CD4-positive, alpha-beta T cell (primary cell): ENCODE data around the gene AGBL1. TPM values are rescaled to one million over a fixed set of nuclear protein-coding genes. Genes with fewer than 3 reads are reported as not detected.

Experiments
- ATAC-seq: fragments of 200-7000 bp; cut with Tn5 transposase; one replicate; pipeline ENCODE4 v1.10.0; 2022; ENCODE audit warnings: mild to moderate bottlenecking; ENCODE audit not compliant: poor library complexity
- CTCF ChIA-PET: fragments of 350-600 bp; sonication (Branson Sonifier 250); formaldehyde crosslinking; loops from one replicate; lab custom pipeline; 2021; ENCODE audit warnings: antibody characterized with exemption, inconsistent platforms; lab: Charles Lee
- POLR2A ChIA-PET: fragments of 350-600 bp; sonication (Branson Sonifier 250); formaldehyde crosslinking; loops from one replicate; lab custom pipeline; 2021; ENCODE audit warnings: antibody characterized with exemption, inconsistent platforms; lab: Charles Lee
- DNase-seq, 14 experiments: peaks; one replicate each; pipeline ENCODE4 v3.0.0-alpha.2; 2013 to 2020; ENCODE audit warnings: mixed read lengths in 2 of 14
- H3K27ac ChIP-seq, 2 donors: one replicate each; pipeline versions ENCODE4 v1.5.1 to v1.7.0; 2013; ENCODE audit warnings: low read length in 2 of 2, low read depth in 1 of 2, mild to moderate bottlenecking in 1 of 2
- H3K27me3 ChIP-seq, 2 experiments: 1 replicate in 1 of 2; 2 replicates in 1 of 2; pipeline versions ENCODE4 v1.6.1 to v1.7.0; 2013; ENCODE audit warnings: low read length in 2 of 2, control low read depth in 1 of 2, mild to moderate bottlenecking in 1 of 2, moderate library complexity in 1 of 2; ENCODE audit not compliant: insufficient read depth in 2 of 2, control insufficient read depth in 1 of 2
- H3K36me3 ChIP-seq: one replicate; pipeline ENCODE4 v1.6.1; 2013; ENCODE audit warnings: low read length, control low read depth; ENCODE audit not compliant: insufficient read depth
- H3K4me1 ChIP-seq: one replicate; pipeline ENCODE4 v1.6.1; 2013; ENCODE audit warnings: low read length, control low read depth; ENCODE audit not compliant: insufficient read depth
- H3K4me3 ChIP-seq: one replicate; pipeline ENCODE4 v1.5.1; 2013; ENCODE audit warnings: mild to moderate bottlenecking, low read length, moderate library complexity
- H3K9me3 ChIP-seq, 2 experiments: 1 replicate in 1 of 2; 2 replicates in 1 of 2; pipeline versions ENCODE4 v1.6.1 to v1.7.0; 2013; ENCODE audit warnings: low read length in 2 of 2, mild to moderate bottlenecking in 2 of 2, control low read depth in 1 of 2, moderate library complexity in 1 of 2; ENCODE audit not compliant: control insufficient read depth in 1 of 2, insufficient read depth in 1 of 2
- H3K27ac Mint-ChIP-seq: one replicate; pipeline ENCODE4 v1.8.0; 2020; ENCODE audit warnings: mixed read lengths
- H3K27me3 Mint-ChIP-seq: one replicate; pipeline ENCODE4 v1.8.0; 2021; ENCODE audit warnings: mixed read lengths
- H3K36me3 Mint-ChIP-seq: one replicate; pipeline ENCODE4 v1.8.0; 2021; ENCODE audit warnings: low read depth, mixed read lengths
- H3K4me1 Mint-ChIP-seq: one replicate; pipeline ENCODE4 v1.8.0; 2021; ENCODE audit warnings: low read depth, mixed read lengths
- H3K4me3 Mint-ChIP-seq: one replicate; pipeline ENCODE4 v1.8.0; 2020; ENCODE audit warnings: mild to moderate bottlenecking, mixed read lengths
- H3K9me3 Mint-ChIP-seq: one replicate; pipeline ENCODE4 v1.8.0; 2020; ENCODE audit warnings: mixed read lengths
- CTCF ChIP-seq: fragments of 200-600 bp; IDR thresholded peaks from one replicate; pipeline ENCODE4 v1.8.0; 2022; ENCODE audit warnings: antibody characterized with exemption, mild to moderate bottlenecking
- intact Hi-C, 2 experiments: fragments of 100-400 bp; cut with DNase I in 1 of 2; cut with micrococcal nuclease in 1 of 2; formaldehyde crosslinking; loops; one replicate each; pipeline versions ENCODE4 v1.15.1 to v1.9.0; 2023 to 2025; cut with DNase I, micrococcal nuclease
- total RNA-seq, 174 experiments: library from RNA in 2 of 174; stranded (reverse) in 2 of 174; gene quantifications; one replicate each; pipeline ENCODE4 v1.2.3 and lab custom pipeline; 2021 to 2026

Gene AGBL1
- total RNA-seq, 2 experiments from 2014 or later: not detected

- H3K27me3 ChIP-seq: no peaks in the 10 kb centered on the region
- Mint-ChIP-seq H3K27ac (no peak overlapping the region), H3K4me1 (no peaks in the 10 kb centered on the region), H3K27me3 (no peaks in the 10 kb centered on the region), H3K36me3 (no peaks in the 10 kb centered on the region), H3K9me3 (no peaks in the 10 kb centered on the region), H3K4me3 (no peak overlapping the region)
- no peaks in the 10 kb centered on the region for H3K36me3 ChIP-seq
- intact Hi-C loops: no loop called here
- H3K4me1 ChIP-seq: no peaks in the 10 kb centered on the region
- TF ChIP-seq CTCF: no peak
- POLR2A ChIA-PET: no interaction called here
- H3K27ac ChIP-seq: no peak overlapping the region
- H3K4me3 ChIP-seq: no peak overlapping the region
- H3K9me3 ChIP-seq: no peaks in the 10 kb centered on the region
- CTCF ChIA-PET: no interaction called here
- no peak for DNase-seq
- ATAC-seq: no peak
These were observed 119.9 kb downstream of the AGBL1 start for GRCh38 chr15:86199467-86200145.

- intact Hi-C loops: no loop called here
- CTCF ChIA-PET: no interaction called here
- no peak overlapping the region for H3K27ac ChIP-seq
- H3K4me1 ChIP-seq: no peaks in the 10 kb centered on the region
- Mint-ChIP-seq H3K36me3 (no peaks in the 10 kb centered on the region), H3K4me1 (no peaks in the 10 kb centered on the region), H3K9me3 (no peaks in the 10 kb centered on the region), H3K27me3 (peaks cover 3% of the 10 kb centered on the region), H3K4me3 (no peak overlapping the region), H3K27ac (no peak overlapping the region)
- DNase-seq (no peak), ATAC-seq (no peak)
- no peak overlapping the region for H3K4me3 ChIP-seq
- no peaks in the 10 kb centered on the region for H3K36me3 ChIP-seq
- no peak for TF ChIP-seq CTCF
- H3K27me3 ChIP-seq: no peaks in the 10 kb centered on the region
- POLR2A ChIA-PET: no interaction called here
- no peaks in the 10 kb centered on the region for H3K9me3 ChIP-seq
These were observed 121.8 kb downstream of the AGBL1 start for GRCh38 chr15:86201313-86202008.

- H3K27me3 ChIP-seq: no peaks in the 10 kb centered on the region
- no peaks in the 10 kb centered on the region for H3K4me1 Mint-ChIP-seq
- no peak overlapping the region for H3K4me3 ChIP-seq
- no peak for DNase-seq
- no peak for TF ChIP-seq CTCF
- peaks cover 9% of the 10 kb centered on the region for H3K27me3 Mint-ChIP-seq
- H3K36me3 Mint-ChIP-seq: no peaks in the 10 kb centered on the region
- no peaks in the 10 kb centered on the region for H3K36me3 ChIP-seq
- H3K4me1 ChIP-seq: no peaks in the 10 kb centered on the region
- intact Hi-C loops: no loop called here
- no peak overlapping the region for H3K4me3 Mint-ChIP-seq
- no peaks in the 10 kb centered on the region for H3K9me3 Mint-ChIP-seq
- no peaks in the 10 kb centered on the region for H3K9me3 ChIP-seq
- ChIA-PET POLR2A (no interaction called here), CTCF (no interaction called here)
- ATAC-seq: no peak
- H3K27ac ChIP-seq: no peak overlapping the region
- no peak overlapping the region for H3K27ac Mint-ChIP-seq
These were observed 123.8 kb downstream of the AGBL1 start for GRCh38 chr15:86203462-86203861.
